HG03108 (cell line): ENCODE results near the gene PLEKHM3.

Experiments used
- ATAC-seq: cut with Tn5 transposase; IDR thresholded peaks from one replicate; pipeline ENCODE4 v1.9.1; 2021; ENCODE audit warnings: moderate library complexity; ENCODE audit not compliant: unreplicated experiment

Gene PLEKHM3

DNA sequence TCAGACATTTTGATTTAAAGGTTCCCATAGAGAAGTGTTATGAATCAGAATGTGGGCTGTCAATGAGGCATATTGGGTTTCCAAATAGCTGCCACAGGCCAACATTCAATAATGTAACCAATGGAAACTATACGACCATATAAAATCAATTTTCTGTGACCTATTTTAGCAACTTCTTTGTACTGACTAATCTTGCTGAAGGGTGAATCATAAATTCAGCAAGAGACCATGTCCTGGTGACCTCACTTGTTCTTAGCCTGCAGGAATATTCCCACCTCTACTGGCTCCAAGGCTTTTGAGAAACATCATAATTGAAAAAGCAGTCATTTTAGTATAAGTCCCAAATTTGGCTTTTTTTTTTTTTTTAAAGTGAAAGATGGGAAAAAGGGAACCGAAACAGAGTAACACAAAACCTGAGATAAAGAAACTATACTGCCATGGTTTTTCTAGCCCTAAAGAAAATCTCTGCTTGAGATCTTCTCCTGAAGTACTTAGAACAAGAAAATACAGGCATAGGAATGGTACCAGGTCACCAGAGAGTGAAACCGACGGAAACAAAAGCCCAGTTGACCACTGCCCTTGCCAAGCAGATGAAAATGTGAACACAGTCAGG lies 32.1 kb downstream of the PLEKHM3 start:
- peak; percentile 57 for ATAC-seq

DNA sequence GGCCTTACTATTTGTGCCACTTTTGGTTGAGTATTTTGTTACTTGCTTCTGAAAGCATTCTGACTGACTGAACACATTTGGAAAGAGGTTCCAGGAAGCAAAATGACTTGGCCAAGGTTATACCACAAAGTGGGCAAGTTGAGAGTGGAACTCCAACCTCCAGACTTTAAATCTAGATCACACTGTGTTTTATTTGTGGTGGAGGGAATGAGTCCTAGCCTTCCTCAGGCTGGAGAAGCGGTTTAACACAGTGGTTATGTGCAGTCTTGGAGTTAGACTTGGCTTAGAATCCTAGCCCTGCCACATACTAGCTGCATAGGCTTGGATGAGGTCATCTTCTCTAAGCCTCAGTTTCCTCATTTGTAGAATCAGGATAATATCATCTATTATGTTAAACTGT lies 33.4 kb downstream of the PLEKHM3 start:
- no peak for ATAC-seq

DNA sequence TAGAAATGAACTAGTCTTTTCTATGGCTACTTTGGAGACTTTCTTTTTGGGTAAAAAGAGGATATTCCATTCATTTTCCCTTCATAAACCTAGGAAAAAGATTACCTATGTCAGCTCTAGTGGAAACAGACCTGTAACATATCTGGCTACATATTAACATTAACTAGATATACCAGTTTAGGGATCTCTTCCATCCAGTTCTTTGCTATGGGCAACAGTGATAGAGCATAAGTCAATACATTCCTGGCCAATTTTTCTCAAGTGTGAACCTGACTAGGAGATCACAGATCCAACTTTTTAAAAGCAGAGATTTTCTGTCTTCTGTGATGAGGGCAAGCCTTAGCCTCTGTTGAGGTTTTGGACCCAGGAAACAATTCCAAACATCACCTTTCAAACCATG lies 34.5 kb downstream of the PLEKHM3 start:
- ATAC-seq = no peak

DNA sequence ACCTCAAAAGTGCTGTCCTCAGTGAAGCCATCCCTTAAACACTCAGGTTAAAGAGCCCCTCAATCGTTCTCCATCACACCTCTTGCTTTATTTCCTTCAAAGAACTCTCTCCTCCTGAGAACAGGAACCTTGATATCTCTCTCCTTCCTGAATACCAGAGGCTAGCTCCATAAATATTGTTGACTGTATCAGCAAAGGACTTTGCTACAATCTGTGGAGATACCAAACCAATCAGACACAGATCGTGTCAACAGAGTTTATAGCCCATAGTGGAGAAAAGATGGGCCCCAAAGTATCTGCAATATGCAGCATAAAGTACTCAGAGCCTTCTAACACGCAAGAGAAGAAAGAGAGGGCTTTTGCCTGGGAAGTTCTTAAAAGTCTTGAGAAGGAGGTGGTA lies 36.4 kb downstream of the PLEKHM3 start:
- no peak for ATAC-seq

DNA sequence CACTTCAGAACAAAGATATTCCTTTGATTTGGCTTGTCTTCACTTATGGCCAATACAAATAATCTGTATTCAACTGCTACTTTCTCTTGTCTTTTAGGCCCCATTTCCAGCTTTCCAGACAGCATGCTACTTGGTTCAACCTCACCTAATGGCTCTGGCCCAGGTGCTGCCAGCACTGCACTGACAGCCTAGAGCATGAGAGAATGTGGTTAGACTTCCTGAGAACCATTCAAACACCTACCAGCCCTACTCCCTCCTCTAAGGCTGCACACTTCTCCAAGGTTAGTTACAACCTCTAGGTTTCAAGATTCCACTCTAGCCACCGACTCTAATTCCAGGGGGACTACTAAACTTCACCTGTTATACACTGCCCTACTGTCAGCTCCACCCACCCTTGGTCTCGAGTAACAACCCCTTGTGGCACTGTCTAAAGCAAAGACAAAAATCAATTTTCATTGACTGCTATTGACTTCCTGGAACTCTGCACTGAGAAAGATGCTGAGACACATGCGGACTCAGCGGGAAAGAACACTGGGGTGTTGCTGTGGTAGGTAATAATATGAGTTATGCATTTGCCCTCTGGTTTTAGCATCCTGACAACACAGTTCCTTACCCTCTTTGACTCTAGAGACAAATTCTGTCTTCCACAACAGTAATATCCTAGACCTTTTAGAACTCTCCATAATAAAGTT lies 38.2 kb downstream of the PLEKHM3 start:
- ATAC-seq = no peak

DNA sequence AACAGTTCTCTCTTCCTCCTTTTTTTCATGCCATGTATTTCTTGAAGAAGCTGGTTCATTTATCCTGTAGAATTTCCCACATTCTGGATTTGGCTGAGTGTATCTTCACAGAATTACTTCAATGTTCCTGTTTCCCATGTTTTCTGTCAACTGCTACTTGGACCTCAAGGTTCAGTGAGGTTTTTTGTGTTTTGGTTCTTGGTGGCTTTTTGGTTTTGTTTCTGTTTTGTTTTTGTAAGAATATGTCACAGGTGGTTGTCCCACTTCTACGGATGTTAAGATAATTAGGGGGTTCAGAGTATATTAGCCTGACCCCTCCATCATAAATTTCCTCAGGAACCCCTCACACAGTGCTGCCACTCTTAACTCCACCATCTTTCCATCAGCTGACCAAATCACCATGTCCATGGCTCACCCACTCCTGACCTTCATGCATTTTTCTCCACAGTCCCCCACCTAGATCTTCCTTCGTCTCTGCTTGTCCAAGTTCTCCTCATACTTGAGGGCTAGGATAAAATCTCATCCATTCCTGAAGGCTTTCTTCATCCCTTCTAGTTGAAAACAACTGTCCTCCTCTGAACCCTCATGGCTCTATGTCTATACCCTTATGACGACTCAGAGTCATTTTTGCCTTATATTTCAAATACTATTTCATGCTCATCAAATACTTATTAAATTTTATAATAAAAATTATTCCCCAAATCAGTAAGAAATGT lies 40.4 kb downstream of the PLEKHM3 start:
- no peak for ATAC-seq

DNA sequence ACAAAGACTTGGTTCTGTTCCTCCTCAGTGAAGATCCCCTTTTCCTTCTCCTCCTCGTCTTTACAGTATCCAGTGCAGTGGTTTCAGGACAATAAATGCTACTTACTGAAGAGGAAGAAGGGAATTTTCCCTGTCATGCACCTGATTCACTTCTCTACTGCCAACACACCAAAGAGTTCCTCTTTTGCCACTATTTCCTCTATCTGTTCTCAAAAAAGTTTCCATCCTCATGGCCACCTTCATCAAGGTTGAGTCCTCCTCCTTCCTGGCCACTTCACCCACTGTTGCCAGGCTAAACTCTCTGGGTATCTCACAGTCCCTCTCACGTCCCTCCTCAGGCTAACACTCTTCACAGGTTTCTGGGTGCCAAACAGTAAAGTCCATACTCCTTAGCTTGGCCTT lies 41.7 kb downstream of the PLEKHM3 start:
- ATAC-seq = peak; percentile 76

DNA sequence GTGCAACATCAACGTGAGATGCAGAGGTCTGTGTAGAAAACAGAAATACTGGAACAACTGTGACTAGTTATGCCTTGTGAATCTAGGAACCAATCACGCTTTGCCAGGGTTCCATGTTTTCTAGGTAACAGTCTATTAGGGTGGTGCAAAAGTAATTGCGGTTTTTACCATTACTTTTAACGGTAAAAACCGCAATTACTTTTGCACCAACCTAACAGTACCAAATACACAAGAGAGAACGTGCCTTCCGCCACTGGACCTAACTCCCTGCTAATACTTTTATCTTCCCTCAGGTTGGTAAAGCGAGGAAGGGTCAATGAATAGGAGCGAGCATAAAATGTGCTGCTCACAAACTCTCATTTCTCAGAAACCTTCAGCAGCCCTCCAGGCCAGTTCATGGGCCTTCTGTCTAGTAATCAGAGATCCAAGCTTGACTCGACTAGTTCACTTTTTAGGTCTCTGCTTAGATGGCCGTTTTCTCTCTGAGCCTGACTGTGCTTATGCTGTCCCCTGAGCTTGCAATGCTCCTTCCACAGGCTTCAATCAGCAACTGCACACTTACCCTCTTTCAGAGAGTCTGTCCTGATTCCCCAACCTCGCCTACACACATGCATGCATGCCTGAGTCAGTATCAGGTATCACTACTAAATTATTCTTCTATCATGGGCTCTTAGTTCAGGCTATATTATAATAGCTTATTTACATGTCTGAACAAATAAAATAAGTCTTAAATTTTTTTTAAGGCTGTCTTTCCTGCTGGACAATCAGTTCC lies 47.0 kb downstream of the PLEKHM3 start:
- ATAC-seq = no peak

DNA sequence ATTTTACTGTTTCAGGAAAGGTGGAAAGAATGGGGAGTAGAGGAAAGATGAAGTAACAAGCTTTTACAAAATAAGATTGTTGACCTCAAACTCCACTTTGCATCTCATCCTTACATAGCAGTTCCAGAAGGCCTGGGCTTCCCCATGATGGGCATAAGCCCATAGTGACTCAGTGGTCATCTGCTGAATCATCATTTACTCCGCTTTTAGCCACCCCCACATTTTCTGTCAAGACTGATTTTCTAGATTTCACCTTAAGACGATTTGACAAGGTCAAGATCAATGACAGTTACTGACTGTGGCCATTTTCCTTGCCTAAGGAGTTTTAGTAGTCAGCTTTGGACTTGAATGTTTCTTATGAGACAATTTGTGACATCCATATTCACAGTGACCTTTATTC lies 49.4 kb downstream of the PLEKHM3 start:
- no peak for ATAC-seq

DNA sequence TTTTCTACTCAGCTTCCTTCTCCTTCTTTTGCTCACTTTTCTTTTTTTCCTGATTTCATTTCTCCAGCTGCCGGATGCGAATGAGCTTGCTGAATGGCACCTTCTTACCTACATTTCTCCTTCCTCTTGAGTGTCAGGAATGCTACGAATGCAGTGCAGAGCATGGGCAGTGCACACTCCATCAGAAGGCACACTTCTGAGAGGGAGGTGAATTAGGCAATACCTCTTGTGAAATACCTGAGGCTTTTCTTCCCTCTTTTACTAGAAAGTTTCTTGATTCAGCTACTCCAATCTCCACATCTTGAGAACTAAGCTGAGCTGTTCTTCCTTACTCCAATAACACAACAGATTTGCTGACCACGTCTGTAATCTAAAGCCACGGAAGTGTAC lies 51.1 kb downstream of the PLEKHM3 start:
- no peak for ATAC-seq

DNA sequence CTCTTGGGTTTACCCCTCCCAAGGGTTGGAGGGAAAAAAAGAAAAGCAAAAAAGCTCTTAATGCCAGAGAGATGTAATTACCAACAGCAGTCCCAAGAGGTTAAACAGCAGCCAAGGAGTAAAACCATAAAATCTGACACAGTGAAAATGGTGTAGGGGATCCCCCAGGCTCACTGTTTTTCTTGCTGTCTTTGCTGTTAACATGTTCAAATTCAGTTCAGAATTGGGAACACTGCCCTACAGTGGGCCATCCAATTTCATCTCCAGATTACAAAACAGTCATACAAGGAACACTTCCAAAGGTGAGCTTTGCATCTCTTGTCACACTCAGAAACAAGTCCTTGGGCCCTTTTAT lies 54.5 kb downstream of the PLEKHM3 start:
- no peak for ATAC-seq

DNA sequence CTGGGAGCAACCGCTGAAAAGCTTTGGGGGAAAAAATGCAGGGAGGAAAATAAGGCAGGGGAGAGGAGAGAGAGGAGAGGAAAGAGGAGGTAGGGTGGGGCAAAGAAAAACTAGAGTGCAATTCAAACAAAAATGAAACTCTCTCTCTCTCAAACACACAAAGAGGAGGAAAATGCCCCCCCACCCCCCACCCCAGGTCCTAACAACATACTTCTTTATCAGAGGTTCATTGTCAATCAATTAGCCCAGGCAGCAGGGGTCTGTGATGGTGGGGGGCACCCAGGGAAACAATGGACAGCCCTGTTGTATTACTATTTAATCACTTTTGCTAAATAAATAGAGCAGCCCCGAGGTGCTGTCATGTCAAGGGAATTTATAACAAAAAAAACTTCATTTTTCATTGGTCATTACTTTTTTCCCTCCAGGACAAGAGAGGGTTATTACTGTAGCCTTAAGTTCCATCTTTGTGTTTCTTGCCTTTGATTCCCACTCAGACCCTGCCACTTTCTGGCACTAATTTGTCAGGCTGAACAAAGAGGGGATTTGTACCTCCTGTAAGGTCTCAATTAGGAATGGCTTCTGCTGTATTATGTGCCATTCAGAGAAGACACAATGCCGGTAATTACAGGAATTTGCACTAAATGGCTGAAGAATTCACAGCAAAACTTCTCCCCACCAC lies 55.0 kb downstream of the PLEKHM3 start:
- no peak for ATAC-seq

DNA sequence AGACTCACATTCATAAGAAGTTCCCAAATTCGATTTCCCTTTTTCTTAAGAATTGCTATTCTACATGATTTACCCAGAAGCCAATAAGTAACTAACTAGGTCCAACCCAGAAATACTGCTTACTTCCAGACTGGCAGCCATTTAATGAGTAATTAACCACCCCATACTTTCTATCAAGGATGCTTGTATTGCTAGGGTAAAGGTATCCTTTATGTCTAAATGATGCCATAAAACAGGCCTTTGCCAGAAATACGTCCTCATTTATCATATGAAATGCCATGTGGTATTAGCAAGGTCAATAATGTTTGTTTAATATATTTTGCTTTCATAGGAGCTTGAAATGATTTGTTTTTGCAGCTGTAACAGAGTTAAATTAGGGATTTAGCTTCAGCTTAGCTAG lies 56.1 kb downstream of the PLEKHM3 start:
- ATAC-seq = no peak

DNA sequence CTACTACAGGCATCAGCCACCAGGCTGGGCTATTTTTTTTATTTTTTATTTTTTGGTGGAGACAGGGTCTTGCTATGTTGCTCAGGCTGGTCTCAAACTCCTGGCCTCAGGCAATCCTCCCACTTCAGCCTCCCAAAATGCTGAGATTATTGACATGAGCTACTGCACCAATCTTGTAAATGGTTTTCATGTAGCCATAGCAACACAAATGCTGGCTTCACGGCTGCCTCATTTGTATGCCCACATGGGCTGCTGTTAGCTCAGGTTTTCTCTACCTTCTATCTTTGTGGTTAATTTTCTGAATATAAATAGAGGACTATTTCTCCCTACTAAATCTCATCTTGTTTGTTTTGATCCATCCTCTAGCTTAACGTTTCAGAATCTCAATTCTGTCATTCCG lies 58.2 kb downstream of the PLEKHM3 start:
- ATAC-seq = no peak

DNA sequence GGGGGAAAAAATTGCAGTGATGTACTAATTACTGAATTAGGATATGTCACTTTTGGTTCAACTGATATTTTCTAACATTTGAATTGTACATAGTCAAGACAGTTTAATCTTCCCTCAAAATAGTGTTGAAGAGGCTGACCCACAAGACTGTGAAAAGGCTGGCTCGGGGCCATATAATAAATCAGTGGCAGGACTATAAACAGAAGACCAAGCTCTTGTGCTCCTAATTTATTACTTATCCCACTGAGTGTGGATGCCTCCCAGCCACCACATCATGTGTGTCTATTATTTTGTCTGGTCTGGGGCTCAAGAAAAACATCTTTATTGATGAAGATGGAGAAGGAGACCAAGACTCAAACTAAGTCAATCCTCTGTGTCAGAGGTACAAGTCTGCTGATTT lies 64.4 kb downstream of the PLEKHM3 start:
- no peak for ATAC-seq

DNA sequence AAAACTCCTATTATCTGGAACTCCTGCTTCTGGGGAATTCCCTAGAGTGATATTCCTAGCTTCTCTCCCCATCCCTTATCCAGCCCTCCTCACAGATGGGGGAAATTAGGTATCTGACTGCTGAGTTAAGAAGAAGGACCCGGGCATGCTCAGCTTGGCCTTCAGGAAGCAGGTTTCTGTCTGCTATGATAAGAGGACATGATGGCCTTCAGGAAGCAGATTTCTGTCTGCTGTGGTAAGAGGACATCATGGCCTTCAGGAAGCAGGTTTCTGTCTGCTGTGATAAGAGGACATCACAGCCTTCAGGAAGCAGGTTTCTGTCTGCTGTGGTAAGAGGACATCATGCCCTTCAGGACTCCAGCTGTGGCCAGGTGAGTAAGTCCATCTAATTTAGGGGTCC lies 65.2 kb downstream of the PLEKHM3 start:
- no peak for ATAC-seq

DNA sequence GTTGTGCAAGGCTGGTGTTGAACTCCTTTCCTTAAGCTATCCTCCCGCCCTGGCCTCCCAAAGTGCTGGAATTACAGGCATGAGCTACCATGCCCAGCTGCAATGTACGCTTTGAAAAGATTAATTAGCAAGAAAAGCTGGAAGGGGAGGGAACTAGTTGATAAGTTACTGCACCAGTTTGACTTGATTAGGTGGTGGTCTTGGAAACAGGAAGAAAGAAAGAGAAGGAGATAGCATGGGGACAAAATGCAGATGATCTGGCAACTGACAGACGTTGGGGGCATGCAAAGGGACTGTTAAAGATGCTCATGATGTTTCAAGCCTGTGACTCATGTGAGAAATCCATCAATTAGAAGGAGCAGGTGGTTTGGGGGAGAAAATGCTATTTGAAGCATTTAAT lies 68.6 kb downstream of the PLEKHM3 start:
- ATAC-seq = no peak

DNA sequence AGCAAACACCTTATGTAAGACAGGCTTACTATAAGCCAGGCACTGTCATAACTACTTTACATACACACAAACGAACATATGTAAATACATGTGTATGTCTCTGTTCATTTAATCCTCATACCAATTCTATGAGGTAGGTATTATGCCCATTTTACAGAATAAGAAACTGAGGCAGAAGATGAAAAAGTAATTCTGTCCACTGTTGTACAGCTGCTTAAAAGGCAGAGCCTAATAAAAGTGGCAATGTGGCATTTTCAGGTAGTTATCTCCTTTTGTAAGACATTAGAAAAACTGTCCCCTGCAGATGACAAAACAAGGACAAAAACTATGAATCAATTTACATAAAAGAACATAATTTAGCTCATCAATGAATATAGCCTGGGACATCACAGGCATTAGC lies 69.9 kb downstream of the PLEKHM3 start:
- no peak for ATAC-seq

DNA sequence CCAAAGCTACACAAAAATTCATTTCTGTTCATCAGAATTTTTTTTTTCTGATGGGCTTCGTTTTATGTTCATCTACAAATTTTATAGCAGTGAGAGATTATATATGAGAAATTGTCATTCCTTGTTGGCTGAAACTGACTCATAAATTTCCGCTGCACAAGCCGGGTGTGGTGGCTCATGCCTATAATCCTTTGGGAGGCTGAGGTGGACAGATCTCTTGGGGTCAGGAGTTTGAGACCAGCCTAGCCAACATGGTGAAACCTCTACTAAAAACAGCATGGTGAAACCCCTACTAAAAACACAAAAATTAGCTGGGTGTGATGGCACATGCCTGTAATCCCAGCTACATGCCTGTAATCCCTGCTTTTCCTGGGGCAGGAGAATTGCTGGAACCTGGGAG lies 72.0 kb downstream of the PLEKHM3 start:
- ATAC-seq = no peak

DNA sequence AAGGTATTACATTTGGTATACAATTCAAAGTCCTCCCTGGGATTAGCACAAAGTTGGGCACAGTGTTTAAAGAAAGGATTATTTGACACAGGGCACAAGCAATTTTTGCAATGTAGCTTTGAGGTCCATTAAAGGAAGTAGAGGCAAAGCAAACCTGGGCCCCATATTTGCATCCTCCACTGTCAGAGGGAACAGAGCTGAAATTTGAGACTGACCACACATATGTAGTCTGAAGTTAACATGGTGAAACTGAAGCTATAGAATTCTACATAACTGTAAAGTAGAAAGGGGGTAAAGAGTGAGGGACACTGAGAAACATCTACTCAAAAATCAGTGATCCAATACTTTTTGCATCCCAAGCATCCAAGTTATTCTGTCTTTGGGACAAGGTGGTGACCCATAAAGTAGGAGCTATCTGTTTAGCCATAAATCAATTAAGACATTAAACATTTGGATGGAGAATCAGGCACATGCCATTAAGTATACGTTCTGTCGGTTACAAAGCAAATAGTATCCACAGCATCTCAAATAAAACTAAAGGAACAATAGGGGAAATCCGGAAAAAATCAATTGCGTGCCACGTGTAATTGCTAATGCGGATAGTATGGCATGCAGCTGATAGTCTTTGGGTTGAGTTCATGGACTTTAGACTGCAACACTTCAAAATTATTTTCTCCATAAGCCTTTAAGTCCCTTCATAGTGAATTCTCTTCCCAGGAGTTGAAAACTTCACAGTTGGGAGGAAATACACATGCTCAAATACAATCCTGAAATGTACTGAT lies 72.6 kb downstream of the PLEKHM3 start:
- ATAC-seq = no peak
